Neuronal stem cell (in vitro differentiated cells): ENCODE data around the gene ZNFX1.
A peak's percentile ranks its signal among the peaks of the same experiment; 100 is the strongest.
"Not testable (repeated sequence)": the region's sequence is repeated elsewhere in the genome, so short reads cannot be mapped to it uniquely, and the experiment has no call there.

Experiments
- DNase-seq: peaks from one replicate; pipeline ENCODE4 v3.0.0-alpha.2; 2013; ENCODE audit warnings: low spot score
- H2AFZ ChIP-seq: one replicate; pipeline ENCODE4 v1.6.1; 2013; ENCODE audit warnings: mild to moderate bottlenecking, low read length, inconsistent platforms
- H2AK5ac ChIP-seq: 2 replicates; pipeline ENCODE4 v1.6.1; 2013; ENCODE audit warnings: low read depth, mild to moderate bottlenecking, inconsistent platforms, low read length, moderate library complexity, mixed read lengths
- H2BK120ac ChIP-seq: 2 replicates; pipeline ENCODE4 v1.6.1; 2013; ENCODE audit warnings: low read depth, mild to moderate bottlenecking, inconsistent platforms, low read length, moderate library complexity, mixed read lengths
- H2BK12ac ChIP-seq: one replicate; pipeline ENCODE4 v1.6.1; 2013; ENCODE audit warnings: low read length, inconsistent platforms
- H2BK15ac ChIP-seq: 2 replicates; pipeline ENCODE4 v1.6.1; 2013; ENCODE audit warnings: mild to moderate bottlenecking, low read length, inconsistent platforms, mixed read lengths
- H2BK5ac ChIP-seq: one replicate; pipeline ENCODE4 v1.6.1; 2013; ENCODE audit warnings: inconsistent platforms, mild to moderate bottlenecking, low read length, moderate library complexity
- H3K14ac ChIP-seq: one replicate; pipeline ENCODE4 v1.6.1; 2013; ENCODE audit warnings: low read length, inconsistent platforms
- H3K18ac ChIP-seq: 2 replicates; pipeline ENCODE4 v1.6.1; 2013; ENCODE audit warnings: low read length, inconsistent platforms
- H3K23ac ChIP-seq: 2 replicates; pipeline ENCODE4 v1.6.1; 2013; ENCODE audit warnings: low read depth, mild to moderate bottlenecking, mixed read lengths, low read length, inconsistent platforms; ENCODE audit not compliant: poor library complexity
- H3K27ac ChIP-seq: replicated peaks from 3 replicates; pipeline ENCODE4 v1.5.1; 2013; ENCODE audit warnings: low read length, inconsistent platforms
- H3K27me3 ChIP-seq, 3 experiments: 2 replicates each; pipeline ENCODE4 v1.6.1; 2013; ENCODE audit warnings: low read length in 3 of 3, mild to moderate bottlenecking in 2 of 3, inconsistent platforms in 1 of 3, low read depth in 1 of 3, mixed read lengths in 1 of 3, moderate library complexity in 1 of 3; ENCODE audit not compliant: control insufficient read depth in 3 of 3, insufficient read depth in 3 of 3
- H3K36me3 ChIP-seq, 2 donors: replicated peaks in 1 of 2; 2 replicates each; pipeline ENCODE4 v1.6.1; 2013; ENCODE audit warnings: low read length in 2 of 2; ENCODE audit not compliant: control insufficient read depth in 2 of 2, insufficient read depth in 2 of 2
- H3K4ac ChIP-seq: 2 replicates; pipeline ENCODE4 v1.6.1; 2013; ENCODE audit warnings: inconsistent platforms, mild to moderate bottlenecking, low read length, moderate library complexity
- H3K4me1 ChIP-seq, 2 donors: 1 replicate in 1 of 2; 2 replicates in 1 of 2; pipeline ENCODE4 v1.6.1; 2013; ENCODE audit warnings: low read length in 2 of 2, low read depth in 1 of 2; ENCODE audit not compliant: control insufficient read depth in 2 of 2, insufficient read depth in 1 of 2
- H3K4me2 ChIP-seq: one replicate; pipeline ENCODE4 v1.6.1; 2013; ENCODE audit warnings: mild to moderate bottlenecking, low read length, inconsistent platforms; ENCODE audit not compliant: insufficient read depth, poor library complexity, severe bottlenecking
- H3K4me3 ChIP-seq, 2 donors: 2 replicates each; pipeline ENCODE4 v1.5.1; 2013; ENCODE audit warnings: low read length in 2 of 2, mild to moderate bottlenecking in 2 of 2, inconsistent platforms in 1 of 2, moderate library complexity in 1 of 2
- H3K79me1 ChIP-seq: one replicate; pipeline ENCODE4 v1.6.1; 2013; ENCODE audit warnings: low read depth, mild to moderate bottlenecking, inconsistent platforms, low read length, moderate library complexity
- H3K9ac ChIP-seq: one replicate; pipeline ENCODE4 v1.6.1; 2013; ENCODE audit warnings: mild to moderate bottlenecking, low read depth, low read length, inconsistent platforms; ENCODE audit not compliant: poor library complexity
- H3K9me3 ChIP-seq, 2 donors: replicated peaks in 1 of 2; 2 replicates each; pipeline versions ENCODE3 to v1.6.1; 2013; ENCODE audit warnings: low read length in 2 of 2, mild to moderate bottlenecking in 2 of 2, inconsistent platforms in 1 of 2, low read depth in 1 of 2, mixed read lengths in 1 of 2, moderate library complexity in 1 of 2; ENCODE audit not compliant: control insufficient read depth in 2 of 2, insufficient read depth in 1 of 2
- H4K8ac ChIP-seq: one replicate; pipeline ENCODE4 v1.6.1; 2013; ENCODE audit warnings: low read depth, mild to moderate bottlenecking, inconsistent platforms, low read length, moderate library complexity
- H4K91ac ChIP-seq: one replicate; pipeline ENCODE4 v1.6.1; 2013; ENCODE audit warnings: low read length, low read depth, mild to moderate bottlenecking, inconsistent platforms; ENCODE audit not compliant: poor library complexity
- WGBS, 2 donors: extraction: QIAGEN DNeasy Blood & Tissue Kit; methylation state at CpG; one replicate each; pipeline ENCODE4 v1.1.7; 2013; ENCODE audit warnings: missing lambda C conversion rate in 2 of 2, mixed read lengths in 1 of 2; ENCODE audit not compliant: insufficient read length in 2 of 2, insufficient replicate concordance in 1 of 2; ENCODE audit errors: extremely low coverage in 2 of 2; 5-methylcytosine and 5-hydroxymethylcytosine counted together

The ZNFX1 gene

DNA sequence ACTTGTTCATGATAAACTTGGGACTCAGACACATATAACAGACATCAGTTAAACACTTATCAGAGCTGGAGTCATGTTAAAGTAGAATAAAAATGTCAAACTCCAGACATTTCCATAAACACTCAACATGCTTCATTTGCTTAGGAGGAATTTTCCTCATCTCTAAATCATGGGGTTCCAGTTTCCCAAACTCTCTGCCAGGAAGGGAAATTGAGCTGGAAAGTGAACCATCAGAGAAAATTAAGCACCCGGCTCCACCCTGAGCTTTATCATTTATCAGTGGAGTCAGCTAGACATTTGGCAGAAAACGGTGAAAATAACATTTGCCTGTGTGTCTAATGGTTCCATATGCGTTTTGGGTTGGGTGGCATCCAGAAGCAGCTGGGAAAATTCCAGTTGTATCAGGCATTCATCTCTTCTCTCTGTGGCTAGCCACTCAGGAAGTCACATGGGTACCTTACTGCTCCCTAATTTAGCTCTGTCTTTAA lies 25.3 kb upstream of the ZNFX1 start:
- Histone ChIP-seq H3K18ac (no peak overlapping the region), H2AFZ (no peak overlapping the region), H3K9ac (no peak overlapping the region), H2AK5ac (no peak overlapping the region), H3K27ac (no peak overlapping the region), H3K4me1 (no peaks in the 10 kb centered on the region), H3K4ac (no peak overlapping the region), H3K14ac (no peak overlapping the region), H4K8ac (no peak overlapping the region), H3K79me1 (no peaks in the 10 kb centered on the region), H3K9me3 (no peaks in the 10 kb centered on the region), H3K4me3 (no peak overlapping the region), H4K91ac (no peak overlapping the region), H3K27me3 (peaks cover 0 to 8% (median 0%) of the 10 kb centered on the region in 3 experiments), H3K23ac (no peak overlapping the region), H3K4me2 (no peak overlapping the region), H2BK120ac (no peak overlapping the region), H2BK12ac (no peak overlapping the region), H2BK5ac (no peak overlapping the region), H3K36me3 (no peaks in the 10 kb centered on the region), H2BK15ac (no peak overlapping the region)
- DNase-seq: no peak
- no CpG with 5 or more reads among the region's 3 CpGs for WGBS, 2 donors

GRCh38 chr20:49297605-49298530 lies 20.0 kb upstream of the ZNFX1 start:
- no peaks in the 10 kb centered on the region for H3K4me1 ChIP-seq
- no peak overlapping the region for H3K4ac ChIP-seq
- H2BK12ac ChIP-seq: no peak overlapping the region
- H4K91ac ChIP-seq: no peak overlapping the region
- H3K14ac ChIP-seq: peak overlapping the region; percentile 59
- H2AFZ ChIP-seq: no peak overlapping the region
- H2BK5ac ChIP-seq: no peak overlapping the region
- H3K23ac ChIP-seq: peak overlapping the region; percentile 75
- H3K79me1 ChIP-seq: no peaks in the 10 kb centered on the region
- H2AK5ac ChIP-seq: no peak overlapping the region
- H3K27ac ChIP-seq: no peak overlapping the region
- H2BK120ac ChIP-seq: no peak overlapping the region
- peak overlapping the region; percentile 1 for H3K18ac ChIP-seq
- H4K8ac ChIP-seq: no peak overlapping the region
- no peaks in the 10 kb centered on the region for H3K27me3 ChIP-seq
- no CpG with 5 or more reads among the region's 6 CpGs for WGBS, 2 donors
- no peak overlapping the region for H3K4me2 ChIP-seq
- no peak overlapping the region for H2BK15ac ChIP-seq
- H3K9me3 ChIP-seq: no peaks in the 10 kb centered on the region
- peaks cover 8 to 13% of the 10 kb centered on the region in 2 donors for H3K36me3 ChIP-seq
- no peak overlapping the region for H3K4me3 ChIP-seq
- peak overlapping the region; percentile 7 for H3K9ac ChIP-seq
- DNase-seq: no peak

GRCh38 chr20:49294002-49294654 lies 16.3 kb upstream of the ZNFX1 start:
- H3K27me3 ChIP-seq, H3K4me3 ChIP-seq, H2BK5ac ChIP-seq, H3K14ac ChIP-seq, H3K9ac ChIP-seq, H3K27ac ChIP-seq, H2AFZ ChIP-seq, H3K23ac ChIP-seq, H3K9me3 ChIP-seq, H4K8ac ChIP-seq, H2BK120ac ChIP-seq, H2AK5ac ChIP-seq, H3K4ac ChIP-seq, H2BK12ac ChIP-seq, H2BK15ac ChIP-seq, H3K4me1 ChIP-seq, H3K18ac ChIP-seq, H3K4me2 ChIP-seq, DNase-seq, H4K91ac ChIP-seq, H3K79me1 ChIP-seq: not testable (repeated sequence)
- H3K36me3 ChIP-seq: peaks cover 27 to 44% of the 10 kb centered on the region in 2 donors
- WGBS, 2 donors: 100% methylated on average over 1 to 2 of the region's 16 CpGs

DNA sequence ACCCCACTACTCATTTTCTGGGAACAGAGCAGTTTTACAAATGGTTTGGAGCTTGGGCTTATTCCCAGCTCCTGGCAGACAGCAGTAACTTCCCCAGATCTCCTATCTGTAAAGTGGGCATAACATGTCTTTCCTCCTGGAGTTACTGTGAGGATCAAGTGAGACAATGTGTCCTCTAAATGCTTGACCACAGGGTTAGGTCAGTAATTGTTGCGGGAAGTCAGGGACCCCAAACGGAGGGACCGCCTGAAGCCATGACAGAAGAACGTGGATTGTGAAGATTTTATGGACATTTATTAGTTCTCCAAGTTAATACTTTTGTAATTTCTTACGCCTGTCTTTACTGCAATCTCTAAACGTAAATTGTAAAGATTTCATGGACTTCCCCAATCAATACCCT lies 15.3 kb upstream of the ZNFX1 start:
- peaks cover 35 to 54% of the 10 kb centered on the region in 2 donors for H3K36me3 ChIP-seq
- H3K9ac ChIP-seq: no peak overlapping the region
- H3K18ac ChIP-seq: no peak overlapping the region
- no CpG with 5 or more reads among the region's 6 CpGs for WGBS, 2 donors
- no peak overlapping the region for H2BK120ac ChIP-seq
- H3K4ac ChIP-seq: no peak overlapping the region
- no peak for DNase-seq
- H3K79me1 ChIP-seq: no peaks in the 10 kb centered on the region
- no peak overlapping the region for H2BK12ac ChIP-seq
- H3K23ac ChIP-seq: no peak overlapping the region
- H3K4me2 ChIP-seq: no peak overlapping the region
- H3K4me1 ChIP-seq: no peaks in the 10 kb centered on the region
- no peak overlapping the region for H2BK5ac ChIP-seq
- H4K8ac ChIP-seq: no peak overlapping the region
- H2AK5ac ChIP-seq: no peak overlapping the region
- no peaks in the 10 kb centered on the region for H3K27me3 ChIP-seq
- peaks cover 0 to 5% of the 10 kb centered on the region in 2 donors for H3K9me3 ChIP-seq
- H2BK15ac ChIP-seq: no peak overlapping the region
- H4K91ac ChIP-seq: no peak overlapping the region
- no peak overlapping the region for H3K27ac ChIP-seq
- H2AFZ ChIP-seq: no peak overlapping the region
- H3K14ac ChIP-seq: no peak overlapping the region
- no peak overlapping the region for H3K4me3 ChIP-seq
